ENCODE measurements around the gene STYXL2.

Gene STYXL2

GRCh38 chr1:167056529-167057231 is 37.2 kb upstream of the STYXL2 start:
- no peak for TF ChIP-seq CTCF (IDR thresholded peaks at IDR 0.05)
- H3K27ac Mint-ChIP-seq, result no peak overlapping the region
- H3K4me3 Mint-ChIP-seq, result no peak overlapping the region
- peaks cover 4% of the 10 kb centered on the region for H3K4me1 Mint-ChIP-seq
- peaks cover 3% of the 10 kb centered on the region for H3K27me3 Mint-ChIP-seq (ENCODE audit: low read depth, poor library complexity)
- no peaks in the 10 kb centered on the region for H3K36me3 Mint-ChIP-seq (ENCODE audit: low read depth)
- DNase-seq, result no peak
- no peaks in the 10 kb centered on the region for H3K9me3 Mint-ChIP-seq

- H3K36me3 Mint-ChIP-seq (ENCODE audit: low read depth), result no peaks in the 10 kb centered on the region
- no peak overlapping the region for H3K27ac Mint-ChIP-seq
- DNase-seq, result peak; percentile 46
- H3K4me1 Mint-ChIP-seq, result peaks cover 4% of the 10 kb centered on the region
- H3K27me3 Mint-ChIP-seq (ENCODE audit: low read depth, poor library complexity), result peaks cover 3% of the 10 kb centered on the region
- no peak overlapping the region for H3K4me3 Mint-ChIP-seq
- TF ChIP-seq CTCF (IDR thresholded peaks at IDR 0.05), result peak; percentile 38
- no peaks in the 10 kb centered on the region for H3K9me3 Mint-ChIP-seq
Observed at GRCh38 chr1:167057241-167057688, 36.6 kb upstream of the STYXL2 start.

GRCh38 chr1:167059045-167059808 is 34.6 kb upstream of the STYXL2 start:
- TF ChIP-seq CTCF (IDR thresholded peaks at IDR 0.05), result peak; percentile 97
- Mint-ChIP-seq H3K9me3 (no peaks in the 10 kb centered on the region), H3K27me3 (ENCODE audit: low read depth, poor library complexity) (peaks cover 3% of the 10 kb centered on the region), H3K4me1 (no peaks in the 10 kb centered on the region), H3K4me3 (peak overlapping the region; percentile 59), H3K27ac (no peak overlapping the region), H3K36me3 (ENCODE audit: low read depth) (no peaks in the 10 kb centered on the region)
- DNase-seq, result peak; percentile 88

- H3K27me3 Mint-ChIP-seq (ENCODE audit: low read depth, poor library complexity), result peaks cover 6% of the 10 kb centered on the region
- no peak overlapping the region for H3K4me3 Mint-ChIP-seq
- no peaks in the 10 kb centered on the region for H3K4me1 Mint-ChIP-seq
- no peak for DNase-seq
- no peaks in the 10 kb centered on the region for H3K9me3 Mint-ChIP-seq
- TF ChIP-seq CTCF (IDR thresholded peaks at IDR 0.05), result no peak
- no peaks in the 10 kb centered on the region for H3K36me3 Mint-ChIP-seq (ENCODE audit: low read depth)
- no peak overlapping the region for H3K27ac Mint-ChIP-seq
Observed at GRCh38 chr1:167059809-167060107, 34.1 kb upstream of the STYXL2 start.

- DNase-seq, result no peak
- no peaks in the 10 kb centered on the region for H3K36me3 Mint-ChIP-seq (ENCODE audit: low read depth)
- peaks cover 12% of the 10 kb centered on the region for H3K27me3 Mint-ChIP-seq (ENCODE audit: low read depth, poor library complexity)
- peak; percentile 8 for TF ChIP-seq CTCF (IDR thresholded peaks at IDR 0.05)
- H3K9me3 Mint-ChIP-seq, result no peaks in the 10 kb centered on the region
- no peak overlapping the region for H3K27ac Mint-ChIP-seq
- H3K4me3 Mint-ChIP-seq, result no peak overlapping the region
- no peaks in the 10 kb centered on the region for H3K4me1 Mint-ChIP-seq
Observed at GRCh38 chr1:167060141-167061072, 33.5 kb upstream of the STYXL2 start.

Data from nephron progenitor cell (in vitro differentiated cells).